HUES6 (cell line): ENCODE measurements around the gene DEFB123.

Source experiments
- H3K27ac ChIP-seq: 2 replicates; pipeline ENCODE4 v1.7.0; 2013; ENCODE audit warnings: low read depth, mild to moderate bottlenecking, low read length, inconsistent platforms
- H3K27me3 ChIP-seq: 2 replicates; pipeline ENCODE4 v1.6.1; 2013; ENCODE audit warnings: low read length; ENCODE audit not compliant: control insufficient read depth, insufficient read depth
- H3K36me3 ChIP-seq: 2 replicates; pipeline ENCODE4 v1.6.1; 2013; ENCODE audit warnings: low read length; ENCODE audit not compliant: control insufficient read depth, insufficient read depth
- H3K4me1 ChIP-seq: 2 replicates; pipeline ENCODE4 v1.6.1; 2013; ENCODE audit warnings: low read length; ENCODE audit not compliant: control insufficient read depth, insufficient read depth
- H3K4me3 ChIP-seq: 2 replicates; pipeline ENCODE4 v1.5.1; 2013; ENCODE audit warnings: low read depth, low read length
- H3K9ac ChIP-seq: one replicate; pipeline ENCODE4 v1.6.1; 2013; ENCODE audit warnings: mild to moderate bottlenecking, low read length
- H3K9me3 ChIP-seq: 2 replicates; pipeline ENCODE4 v1.6.1; 2013; ENCODE audit warnings: low read depth, low read length; ENCODE audit not compliant: control insufficient read depth, insufficient read depth

The DEFB123 gene

DNA sequence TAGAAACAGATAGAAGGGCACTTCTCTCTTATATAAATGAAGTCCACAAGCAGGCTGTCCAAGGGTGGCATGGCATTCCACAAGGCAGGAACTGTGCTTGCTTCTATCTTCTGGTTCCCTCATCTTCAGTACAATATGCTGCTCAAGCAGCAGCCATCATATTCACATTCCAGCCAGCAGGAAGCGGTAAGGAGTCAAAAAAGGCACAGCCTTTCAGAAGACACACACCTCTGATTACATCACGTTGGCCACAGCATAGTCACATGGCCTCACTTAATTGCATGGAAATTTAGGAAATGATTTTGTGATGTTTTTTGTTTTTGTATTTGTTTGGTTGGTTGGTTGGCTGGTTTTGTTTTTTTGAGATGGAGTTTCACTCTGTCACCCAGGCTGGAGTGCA lies 53.7 kb downstream of the DEFB123 start:
- Histone ChIP-seq H3K4me1 (no peaks in the 10 kb centered on the region), H3K9ac (no peak overlapping the region), H3K36me3 (no peaks in the 10 kb centered on the region), H3K4me3 (no peak overlapping the region), H3K9me3 (peaks cover 31% of the 10 kb centered on the region; the same call in 1 of the 2 replicates), H3K27me3 (no peaks in the 10 kb centered on the region; the same call in 1 of the 2 replicates), H3K27ac (no peak overlapping the region)

DNA sequence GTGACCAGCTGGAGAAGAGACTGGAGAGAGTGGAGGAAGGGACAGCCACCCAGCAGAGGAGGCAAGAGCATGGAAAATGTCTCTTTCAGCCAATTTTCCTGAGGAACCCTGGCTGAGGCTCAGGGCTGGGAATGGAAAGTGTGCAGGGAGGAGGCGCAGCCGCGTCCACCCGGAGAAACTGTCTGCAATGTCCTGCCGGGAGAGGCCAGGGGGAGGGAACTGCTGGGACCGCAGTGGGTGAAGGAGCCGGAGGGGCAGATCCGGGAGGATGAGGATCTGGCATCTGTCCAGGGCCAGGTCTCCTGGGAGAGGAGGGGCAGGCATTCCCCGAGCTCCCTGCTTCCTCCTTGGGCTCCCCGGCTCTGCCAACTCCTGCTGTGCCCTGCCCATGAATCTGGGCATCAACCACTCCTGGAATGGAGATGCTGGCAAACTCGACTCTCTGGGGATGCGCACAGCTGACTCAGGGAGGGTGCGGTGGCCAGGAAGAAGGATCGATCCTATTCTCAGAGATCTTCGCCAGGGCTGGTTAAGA lies 56.4 kb downstream of the DEFB123 start:
- Histone ChIP-seq H3K36me3 (no peaks in the 10 kb centered on the region), H3K9me3 (peaks cover 26% of the 10 kb centered on the region; the same call in 1 of the 2 replicates), H3K27ac (no peak overlapping the region), H3K27me3 (no peaks in the 10 kb centered on the region; the same call in 1 of the 2 replicates), H3K4me1 (no peaks in the 10 kb centered on the region), H3K9ac (peak overlapping the region; percentile 17), H3K4me3 (no peak overlapping the region)

DNA sequence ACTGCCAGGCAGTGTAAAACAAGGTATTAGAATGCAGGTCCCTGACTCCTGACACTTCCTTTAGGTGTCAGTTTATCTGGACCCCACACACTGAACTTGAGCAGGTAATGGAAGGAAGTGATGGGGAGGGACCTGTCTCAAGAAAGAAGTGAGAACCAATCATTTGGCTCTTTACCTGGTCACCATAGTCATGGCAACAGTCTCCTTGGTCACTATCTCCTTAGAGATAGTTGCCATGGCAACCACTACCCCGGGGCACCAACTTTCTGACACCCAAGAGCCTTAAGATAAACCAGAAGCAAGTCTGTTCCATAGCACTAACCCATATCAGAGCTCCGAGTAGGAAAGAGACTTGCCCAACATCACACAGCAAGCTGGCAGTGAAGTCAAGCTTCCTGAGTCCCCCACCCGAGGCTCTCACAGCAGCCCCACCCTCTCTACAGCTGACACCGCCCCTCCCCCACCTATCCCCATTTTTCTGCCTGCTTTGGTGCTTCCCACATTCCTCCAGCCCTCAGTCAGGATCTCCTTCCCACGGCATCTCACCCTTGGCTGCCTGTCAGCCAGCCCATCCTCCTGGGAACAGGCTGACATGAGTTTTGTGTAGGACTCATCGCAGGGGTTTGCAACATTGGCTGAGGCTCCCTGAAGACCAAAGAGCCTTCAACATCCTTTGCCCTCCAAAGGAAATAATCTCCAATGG lies 57.6 kb downstream of the DEFB123 start:
- no peak overlapping the region for H3K27ac ChIP-seq
- no peak overlapping the region for H3K9ac ChIP-seq
- H3K9me3 ChIP-seq: peaks cover 23% of the 10 kb centered on the region; the same call in 1 of the 2 replicates
- no peaks in the 10 kb centered on the region for H3K36me3 ChIP-seq
- no peaks in the 10 kb centered on the region; the same call in 1 of the 2 replicates for H3K27me3 ChIP-seq
- H3K4me3 ChIP-seq: no peak overlapping the region
- H3K4me1 ChIP-seq: no peaks in the 10 kb centered on the region
